ENCODE measurements around the gene KLRC1. TPM values are rescaled to one million over a fixed set of nuclear protein-coding genes. Genes with fewer than 3 reads are reported as not detected.
"Not testable (repeated sequence)": the region's sequence is repeated elsewhere in the genome, so short reads cannot be mapped to it uniquely, and the experiment has no call there.

Gene KLRC1
- total RNA-seq, 2 experiments from 2014 or later: 5.3 to 7.2 TPM

DNA sequence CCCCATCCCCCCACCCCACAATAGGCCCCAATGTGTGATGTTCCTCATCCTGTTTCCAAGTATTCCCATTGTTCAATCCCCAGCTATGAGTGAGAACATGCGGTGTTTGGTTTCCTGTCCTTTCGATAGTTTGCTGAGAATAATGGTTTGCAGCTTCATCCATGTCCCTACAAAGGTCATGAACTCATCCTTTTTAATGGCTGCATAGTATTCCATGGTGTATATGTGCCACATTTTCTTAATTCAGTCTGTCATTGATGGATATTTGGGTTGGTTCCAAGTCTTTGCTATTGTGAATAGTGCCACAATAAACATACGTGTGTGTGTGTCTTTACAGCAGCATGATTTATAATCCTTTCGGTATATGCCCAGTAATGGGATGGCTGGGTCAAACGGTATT, 19.6 kb upstream of the KLRC1 start:
- POLR2A ChIA-PET; H3K27me3 Mint-ChIP-seq; ATAC-seq; intact Hi-C loops (cut with micrococcal nuclease); H3K36me3 Mint-ChIP-seq (ENCODE audit: low read depth); DNase-seq; H3K27ac Mint-ChIP-seq; H3K4me1 Mint-ChIP-seq (ENCODE audit: low read depth); H3K4me3 Mint-ChIP-seq: not testable (repeated sequence)
- CTCF ChIA-PET: interaction anchor here (1.2 kb wide), 1 partner anchor 58 kb away, joined by 3 read pairs; no protein-coding TSS in a partner anchor
- peaks cover 24% of the 10 kb centered on the region for H3K9me3 Mint-ChIP-seq

- Mint-ChIP-seq H3K36me3 (ENCODE audit: low read depth) (peaks cover 4% of the 10 kb centered on the region), H3K4me1 (ENCODE audit: low read depth) (peaks cover 10% of the 10 kb centered on the region), H3K4me3 (no peak overlapping the region), H3K27ac (no peak overlapping the region), H3K27me3 (no peaks in the 10 kb centered on the region), H3K9me3 (peaks cover 12% of the 10 kb centered on the region)
- no peak for TF ChIP-seq CTCF (IDR thresholded peaks at IDR 0.05)
- CTCF ChIA-PET: interaction anchor here (0.8 kb wide), 1 partner anchor 12 kb away, joined by 3 read pairs; no protein-coding TSS in a partner anchor
- POLR2A ChIA-PET: no interaction called here
- intact Hi-C loops (cut with micrococcal nuclease): no loop called here
- no peak for ATAC-seq
- DNase-seq: no peak
Observed at GRCh38 chr12:10469701-10470100, 16.5 kb upstream of the KLRC1 start.

- H3K36me3 Mint-ChIP-seq (ENCODE audit: low read depth): peaks cover 7% of the 10 kb centered on the region
- intact Hi-C loops (cut with micrococcal nuclease): no loop called here
- H3K27ac Mint-ChIP-seq: no peak overlapping the region
- CTCF ChIA-PET: no interaction called here
- no peaks in the 10 kb centered on the region for H3K27me3 Mint-ChIP-seq
- no peak overlapping the region for H3K4me3 Mint-ChIP-seq
- peaks cover 12% of the 10 kb centered on the region for H3K4me1 Mint-ChIP-seq (ENCODE audit: low read depth)
- DNase-seq (no peak), ATAC-seq (no peak)
- TF ChIP-seq CTCF (IDR thresholded peaks at IDR 0.05): no peak
- POLR2A ChIA-PET: no interaction called here
- peaks cover 24% of the 10 kb centered on the region for H3K9me3 Mint-ChIP-seq
Observed at GRCh38 chr12:10466311-10466710, 13.1 kb upstream of the KLRC1 start.

GRCh38 chr12:10457760-10458159, 4.6 kb upstream of the KLRC1 start:
- ATAC-seq (no peak), DNase-seq (no peak)
- Mint-ChIP-seq H3K4me1 (ENCODE audit: low read depth) (peaks cover 7% of the 10 kb centered on the region), H3K36me3 (ENCODE audit: low read depth) (peaks cover 32% of the 10 kb centered on the region), H3K4me3 (no peak overlapping the region), H3K27me3 (no peaks in the 10 kb centered on the region), H3K9me3 (peaks cover 64% of the 10 kb centered on the region), H3K27ac (no peak overlapping the region)
- CTCF ChIA-PET: no interaction called here
- intact Hi-C loops (cut with micrococcal nuclease): no loop called here
- no peak for TF ChIP-seq CTCF (IDR thresholded peaks at IDR 0.05)
- POLR2A ChIA-PET: no interaction called here

- CTCF ChIA-PET: interaction anchor here (0.9 kb wide), 1 partner anchor 107 kb away, joined by 4 read pairs; no protein-coding TSS in a partner anchor
- Mint-ChIP-seq H3K36me3 (ENCODE audit: low read depth) (peaks cover 31% of the 10 kb centered on the region), H3K27me3 (no peaks in the 10 kb centered on the region), H3K27ac (no peak overlapping the region), H3K4me3 (no peak overlapping the region), H3K9me3 (peaks cover 57% of the 10 kb centered on the region), H3K4me1 (ENCODE audit: low read depth) (peaks cover 7% of the 10 kb centered on the region)
- DNase-seq (no peak), ATAC-seq (no peak)
- TF ChIP-seq CTCF (IDR thresholded peaks at IDR 0.05): no peak
- intact Hi-C loops (cut with micrococcal nuclease): no loop called here
- POLR2A ChIA-PET: no interaction called here
Observed at GRCh38 chr12:10456856-10457255, 3.7 kb upstream of the KLRC1 start.
